SH-SY5Y (cell line): ENCODE data around the gene MPI.

Experiments used
- GATA2 ChIP-seq: IDR thresholded peaks from 2 replicates; pipeline ENCODE4 v1.6.1; 2011; ENCODE audit warnings: mild to moderate bottlenecking, low read depth, low read length
- GATA3 ChIP-seq: IDR thresholded peaks from 2 replicates; pipeline ENCODE4 v1.6.1; 2011; ENCODE audit warnings: low read depth, mild to moderate bottlenecking, low read length, moderate library complexity

DNA sequence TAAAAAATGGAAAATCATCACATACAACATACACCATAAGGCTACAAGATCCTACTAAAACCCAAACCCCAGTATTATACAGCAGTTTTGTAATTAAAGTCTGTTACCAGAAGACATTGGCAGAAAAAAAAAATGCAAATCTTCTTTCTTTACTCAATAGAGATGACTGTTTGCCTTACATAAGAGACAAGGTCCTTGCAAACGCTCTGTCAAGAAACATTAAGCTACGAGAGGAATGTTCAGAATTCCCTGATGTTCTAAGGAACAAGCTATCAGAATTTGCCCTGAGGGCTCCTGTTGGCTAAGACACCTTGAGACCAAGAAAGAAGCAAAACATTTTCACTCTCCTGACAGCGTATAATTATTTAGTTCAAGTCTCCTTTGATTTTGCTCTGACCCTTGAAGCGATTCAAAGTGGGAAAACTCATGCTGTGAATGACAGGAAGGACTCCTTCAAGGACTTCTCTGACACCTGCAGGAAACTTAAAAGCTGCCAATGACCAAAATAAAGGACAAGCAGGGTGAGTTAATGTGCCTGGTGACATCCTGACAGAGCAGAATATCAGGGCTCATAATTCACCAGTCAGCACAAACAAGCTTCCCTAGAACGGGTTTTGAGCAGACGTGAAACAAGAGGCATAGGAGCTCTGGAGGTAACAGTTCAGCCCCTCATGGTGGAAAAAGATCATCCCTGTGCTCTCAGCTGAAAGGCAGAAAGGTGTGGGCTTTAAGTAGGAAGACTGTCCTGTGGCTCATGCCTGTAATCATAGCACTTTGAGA, 19.2 kb upstream of the MPI start:
- TF ChIP-seq GATA2 (no peak), GATA3 (no peak)
